ENCODE data around the gene LMX1B. TPM values are rescaled to one million over a fixed set of nuclear protein-coding genes. Genes with fewer than 3 reads are reported as not detected.

Gene LMX1B
- total and polyA plus RNA-seq, 11 donors = 0.15 to 1.1 (median 0.39) TPM

GRCh38 chr9:126719618-126720031, 105.9 kb downstream of the LMX1B start:
- TF ChIP-seq CTCF (IDR thresholded peaks at IDR 0.05) = no peak
- TF ChIP-seq POLR2A (IDR thresholded peaks at IDR 0.05) = no peak
- peak overlapping the region in 1 of 12 donors; percentile 52 for H3K27ac ChIP-seq
- H3K27me3 ChIP-seq = peaks cover 0 to 34% (median 12%) of the 10 kb centered on the region in 9 donors
- no peak overlapping the region for H3K4me3 ChIP-seq
- H3K4me1 ChIP-seq = peaks cover 0 to 50% (median 10%) of the 10 kb centered on the region in 12 donors
- DNase-seq (peak; percentile 66 to 90 (median 81)), ATAC-seq (peak; percentile 33 to 79 (median 60))
- 27 to 45% (median 40%) methylated on average over 2 to 6 of the region's 6 CpGs for WGBS, 4 donors
- intact Hi-C loops (cut with DNase I) = loop anchor here in 2 of 10 donors (5.0 kb wide), 2 partner anchors 43 to 58 kb away; no protein-coding TSS in a partner anchor
- no peaks in the 10 kb centered on the region for H3K36me3 ChIP-seq
- no peaks in the 10 kb centered on the region for H3K9me3 ChIP-seq

GRCh38 chr9:126720036-126720435, 106.3 kb downstream of the LMX1B start:
- intact Hi-C loops (cut with DNase I) = loop anchor here in 2 of 10 donors (5.0 kb wide), 2 partner anchors 42 to 57 kb away; no protein-coding TSS in a partner anchor
- ATAC-seq = no peak
- no peaks in the 10 kb centered on the region for H3K9me3 ChIP-seq
- peaks cover 0 to 34% (median 12%) of the 10 kb centered on the region in 9 donors for H3K27me3 ChIP-seq
- no peak for DNase-seq
- peaks cover 0 to 50% (median 10%) of the 10 kb centered on the region in 12 donors for H3K4me1 ChIP-seq
- WGBS, 4 donors = 76 to 87% (median 82%) methylated on average over 5 of the region's 5 CpGs
- H3K36me3 ChIP-seq = no peaks in the 10 kb centered on the region
- no peak overlapping the region for H3K4me3 ChIP-seq
- TF ChIP-seq POLR2A (IDR thresholded peaks at IDR 0.05) (no peak), CTCF (IDR thresholded peaks at IDR 0.05) (no peak)
- H3K27ac ChIP-seq = peak overlapping the region in 1 of 12 donors; percentile 52

GRCh38 chr9:126720661-126721563, 107.2 kb downstream of the LMX1B start:
- Histone ChIP-seq H3K4me1 (peaks cover 0 to 50% (median 10%) of the 10 kb centered on the region in 12 donors), H3K4me3 (no peak overlapping the region), H3K9me3 (no peaks in the 10 kb centered on the region), H3K27me3 (peaks cover 0 to 34% (median 12%) of the 10 kb centered on the region in 9 donors), H3K36me3 (no peaks in the 10 kb centered on the region), H3K27ac (no peak overlapping the region)
- 85 to 93% (median 88%) methylated on average over 19 of the region's 19 CpGs for WGBS, 4 donors
- DNase-seq = no peak
- intact Hi-C loops (cut with DNase I) = loop anchor here in 2 of 10 donors (5.0 kb wide), 2 partner anchors 41 to 56 kb away; no protein-coding TSS in a partner anchor
- ATAC-seq = no peak
- no peak for TF ChIP-seq POLR2A (IDR thresholded peaks at IDR 0.05)

- TF ChIP-seq CTCF (IDR thresholded peaks at IDR 0.05) (no peak), POLR2A (IDR thresholded peaks at IDR 0.05) (no peak)
- 87 to 93% (median 90%) methylated on average over 4 of the region's 4 CpGs for WGBS, 4 donors
- no peaks in the 10 kb centered on the region for H3K36me3 ChIP-seq
- ATAC-seq = no peak
- no peak overlapping the region for H3K27ac ChIP-seq
- no peak for DNase-seq
- intact Hi-C loops (cut with DNase I) = loop anchor here in 2 of 10 donors (5.0 kb wide), 2 partner anchors 41 to 56 kb away; no protein-coding TSS in a partner anchor
- no peaks in the 10 kb centered on the region for H3K9me3 ChIP-seq
- peaks cover 0 to 34% (median 12%) of the 10 kb centered on the region in 9 donors for H3K27me3 ChIP-seq
- peak overlapping the region in 1 of 12 donors; percentile 86 for H3K4me3 ChIP-seq
- H3K4me1 ChIP-seq = peaks cover 0 to 50% (median 10%) of the 10 kb centered on the region in 12 donors
These were observed 107.8 kb downstream of the LMX1B start for GRCh38 chr9:126721564-126721981.
